ENCODE measurements around the gene EVX2.

- TF ChIP-seq POLR2AphosphoS5 (IDR thresholded peaks at IDR 0.05) (no peak), CTCF (IDR thresholded peaks at IDR 0.05) (no peak), POLR2A (IDR thresholded peaks at IDR 0.05) (no peak)
These were observed 26.2 kb upstream of the EVX2 start for GRCh38 chr2:176109946-176110345.

Data from suprapubic skin (tissue), 4 donors.